HG03521 (cell line): ENCODE measurements around the gene MREG.

Experiments used
- ATAC-seq: cut with Tn5 transposase; IDR thresholded peaks from one replicate; pipeline ENCODE4 v1.9.1; 2021; ENCODE audit warnings: mild to moderate bottlenecking, moderate library complexity; ENCODE audit not compliant: unreplicated experiment

MREG gene

GRCh38 chr2:215921895-215922294 lies 91.5 kb downstream of the MREG start:
- no peak for ATAC-seq

- ATAC-seq: peak; percentile 54
Observed at GRCh38 chr2:215920244-215921100, 92.9 kb downstream of the MREG start.

GRCh38 chr2:215919624-215920243 lies 93.6 kb downstream of the MREG start:
- no peak for ATAC-seq

- ATAC-seq: no peak
Observed at GRCh38 chr2:215918901-215919599, 94.3 kb downstream of the MREG start.

GRCh38 chr2:215917953-215918620 lies 95.3 kb downstream of the MREG start:
- peak; percentile 68 for ATAC-seq

- ATAC-seq: no peak
Observed at GRCh38 chr2:215915441-215915840, 97.9 kb downstream of the MREG start.

GRCh38 chr2:215914777-215915165 lies 98.6 kb downstream of the MREG start:
- no peak for ATAC-seq

- ATAC-seq: no peak
Observed at GRCh38 chr2:215914054-215914776, 99.1 kb downstream of the MREG start.

- ATAC-seq: no peak
Observed at GRCh38 chr2:215912299-215912842, 101.0 kb downstream of the MREG start.

GRCh38 chr2:215911301-215912085 lies 101.9 kb downstream of the MREG start:
- no peak for ATAC-seq

GRCh38 chr2:215910180-215910579 lies 103.2 kb downstream of the MREG start:
- no peak for ATAC-seq

- ATAC-seq: no peak
Observed at GRCh38 chr2:215907147-215907546, 106.2 kb downstream of the MREG start.

- no peak for ATAC-seq
Observed at GRCh38 chr2:215906458-215906857, 106.9 kb downstream of the MREG start.

GRCh38 chr2:215905691-215906090 lies 107.7 kb downstream of the MREG start:
- ATAC-seq: no peak

GRCh38 chr2:215904101-215904500 lies 109.2 kb downstream of the MREG start:
- no peak for ATAC-seq

GRCh38 chr2:215903203-215903602 lies 110.1 kb downstream of the MREG start:
- ATAC-seq: no peak

GRCh38 chr2:215901796-215902195 lies 111.6 kb downstream of the MREG start:
- ATAC-seq: no peak

- ATAC-seq: peak; percentile 52
Observed at GRCh38 chr2:215900843-215901242, 112.5 kb downstream of the MREG start.

- ATAC-seq: no peak
Observed at GRCh38 chr2:215900203-215900611, 113.1 kb downstream of the MREG start.
